ENCODE measurements around the gene RFX4.

Gene RFX4

GRCh38 chr12:106646472-106646871 is 63.7 kb downstream of the RFX4 start:
- DNase-seq (ENCODE audit: low spot score), result no peak

GRCh38 chr12:106647793-106648514 is 65.2 kb downstream of the RFX4 start:
- DNase-seq (ENCODE audit: low spot score), result no peak

GRCh38 chr12:106648736-106649135 is 65.9 kb downstream of the RFX4 start:
- DNase-seq (ENCODE audit: low spot score), result no peak

GRCh38 chr12:106651552-106651951 is 68.7 kb downstream of the RFX4 start:
- no peak for DNase-seq (ENCODE audit: low spot score)

GRCh38 chr12:106652510-106653015 is 69.8 kb downstream of the RFX4 start:
- no peak for DNase-seq (ENCODE audit: low spot score)

- DNase-seq (ENCODE audit: low spot score), result no peak
Observed at GRCh38 chr12:106655577-106655976, 72.8 kb downstream of the RFX4 start.

GRCh38 chr12:106657488-106657887 is 74.7 kb downstream of the RFX4 start:
- no peak for DNase-seq (ENCODE audit: low spot score)

- no peak for DNase-seq (ENCODE audit: low spot score)
Observed at GRCh38 chr12:106663385-106663784, 80.6 kb downstream of the RFX4 start.

GRCh38 chr12:106669216-106669615 is 86.4 kb downstream of the RFX4 start:
- DNase-seq (ENCODE audit: low spot score), result no peak

- no peak for DNase-seq (ENCODE audit: low spot score)
Observed at GRCh38 chr12:106670131-106670530, 87.3 kb downstream of the RFX4 start.

GRCh38 chr12:106671840-106672239 is 89.0 kb downstream of the RFX4 start:
- DNase-seq (ENCODE audit: low spot score), result no peak

GRCh38 chr12:106672314-106673025 is 89.7 kb downstream of the RFX4 start:
- no peak for DNase-seq (ENCODE audit: low spot score)

GRCh38 chr12:106673141-106673540 is 90.3 kb downstream of the RFX4 start:
- no peak for DNase-seq (ENCODE audit: low spot score)

GRCh38 chr12:106675651-106676435 is 93.0 kb downstream of the RFX4 start:
- DNase-seq (ENCODE audit: low spot score), result no peak

- no peak for DNase-seq (ENCODE audit: low spot score)
Observed at GRCh38 chr12:106679574-106679973, 96.8 kb downstream of the RFX4 start.

- DNase-seq (ENCODE audit: low spot score), result no peak
Observed at GRCh38 chr12:106680280-106680679, 97.5 kb downstream of the RFX4 start.

GRCh38 chr12:106681210-106681609 is 98.4 kb downstream of the RFX4 start:
- no peak for DNase-seq (ENCODE audit: low spot score)

GRCh38 chr12:106682594-106683234 is 99.9 kb downstream of the RFX4 start:
- DNase-seq (ENCODE audit: low spot score), result no peak

GRCh38 chr12:106684497-106684896 is 101.7 kb downstream of the RFX4 start:
- no peak for DNase-seq (ENCODE audit: low spot score)

GRCh38 chr12:106685381-106685780 is 102.6 kb downstream of the RFX4 start:
- no peak for DNase-seq (ENCODE audit: low spot score)

GRCh38 chr12:106687672-106688071 is 104.9 kb downstream of the RFX4 start:
- no peak for DNase-seq (ENCODE audit: low spot score)
